ENCODE measurements around the gene DOK5. TPM values are rescaled to one million over a fixed set of nuclear protein-coding genes. Genes with fewer than 3 reads are reported as not detected.

The DOK5 gene
- total and polyA plus RNA-seq, 2 of the 8 experiments (the other 6 are each of a cell fraction or from before 2014, with no cell fraction given) = 8.9 to 15.0 TPM

GRCh38 chr20:54525916-54526590 lies 50.7 kb downstream of the DOK5 start:
- H3K27ac ChIP-seq (ENCODE audit: low read depth, low read length) = no peak overlapping the region
- no peaks in the 10 kb centered on the region for H3K23me2 ChIP-seq (ENCODE audit: low read depth, low read length)
- H2BK12ac ChIP-seq (ENCODE audit: low read depth, low read length) = no peak overlapping the region
- peaks cover 2 to 3% (median 2%) of the 10 kb centered on the region in 4 experiments; a peak in 3 of 7 replicates for H3K4me1 ChIP-seq (replicated peaks in 1 of 4; ENCODE audit: control insufficient read depth in 3 of 4, insufficient read depth in 4 of 4, low read length in 3 of 4)
- H4K5ac ChIP-seq (ENCODE audit: insufficient read length, low read depth, low read length) = no peak overlapping the region
- H3K23ac ChIP-seq (ENCODE audit: insufficient read length) = no peak overlapping the region
- peak overlapping the region; percentile 42 for H2AFZ ChIP-seq (ENCODE audit: low read length)
- peak overlapping the region in 1 of 2 experiments; percentile 24; a peak in 1 of 4 replicates for H3K4me2 ChIP-seq (ENCODE audit: insufficient read depth in 1 of 2, low read depth in 2 of 2, low read length in 2 of 2)
- no peak overlapping the region for H4K8ac ChIP-seq (ENCODE audit: extremely low read depth, insufficient read depth, low read length)
- H2AK5ac ChIP-seq (ENCODE audit: low read depth, low read length) = no peak overlapping the region
- H3K9ac ChIP-seq (replicated peaks in 1 of 4; ENCODE audit: extremely low read depth in 1 of 4, low read depth in 3 of 4, low read length in 3 of 4) = no peak overlapping the region
- no peak overlapping the region for H3K4me3 ChIP-seq (ENCODE audit: extremely low read depth in 1 of 4, insufficient read depth in 2 of 4, low read depth in 3 of 4, low read length in 4 of 4)
- H4K91ac ChIP-seq (replicated peaks; ENCODE audit: insufficient read length, low read length) = no peak overlapping the region
- no peaks in the 10 kb centered on the region for H4K20me1 ChIP-seq (replicated peaks in 1 of 2; ENCODE audit: control insufficient read depth in 1 of 2, insufficient read depth in 2 of 2, low read length in 2 of 2)
- no peaks in the 10 kb centered on the region for H3K9me3 ChIP-seq (ENCODE audit: insufficient read depth in 2 of 2, low read depth in 1 of 2, low read length in 1 of 2)
- DNase-seq (ENCODE audit: low read depth in 1 of 2, low spot score in 2 of 2) = no peak
- H2BK15ac ChIP-seq (ENCODE audit: low read length) = 0 out of 2 replicates have a peak overlapping the region, but pooled peaks have one; percentile 22
- 39% methylated on average over 5 of the region's 5 CpGs; no CpG with 5 or more reads in 1 of the 2 experiments for WGBS, 2 experiments (ENCODE audit: extremely low coverage in 1 of 2, insufficient coverage in 1 of 2, insufficient read length in 1 of 2, insufficient replicate concordance in 2 of 2, low coverage in 1 of 2, low lambda C conversion rate in 2 of 2, missing lambda C conversion rate in 1 of 2)
- no peaks in the 10 kb centered on the region for H3K36me3 ChIP-seq (ENCODE audit: control insufficient read depth in 2 of 4, insufficient read depth in 4 of 4, low read length in 3 of 4)
- H3K79me2 ChIP-seq (ENCODE audit: control insufficient read depth in 1 of 2, insufficient read depth in 2 of 2, low read length in 2 of 2) = no peaks in the 10 kb centered on the region
- no peak overlapping the region for H3K14ac ChIP-seq (ENCODE audit: insufficient read length)
- H3K56ac ChIP-seq (replicated peaks; ENCODE audit: insufficient read length, low read depth, low read length) = no peak overlapping the region
- no peaks in the 10 kb centered on the region for H3K27me3 ChIP-seq (replicated peaks in 1 of 4; ENCODE audit: control insufficient read depth in 3 of 4, extremely low read depth in 1 of 4, insufficient read depth in 3 of 4, low read length in 3 of 4)
- H2BK120ac ChIP-seq (replicated peaks; ENCODE audit: low read depth, low read length) = no peak overlapping the region
- 0 out of 2 replicates have a peak overlapping the region, but pooled peaks have one; percentile 20 for H2BK5ac ChIP-seq (ENCODE audit: low read depth, low read length)
- no peaks in the 10 kb centered on the region for H3K79me1 ChIP-seq (ENCODE audit: low read depth, low read length)
- no peak overlapping the region for H2BK20ac ChIP-seq (ENCODE audit: low read length)
- no peak overlapping the region for H3K18ac ChIP-seq (ENCODE audit: extremely low read depth, low read length)
- ChIA-PET POLR2A (ENCODE audit: partially characterized antibody) (interaction anchor here (1.1 kb wide), 1 partner anchor 10 kb away, joined by 3 read pairs; no protein-coding TSS in a partner anchor), CTCF (ENCODE audit: partially characterized antibody) (no interaction called here)
- H3K4ac ChIP-seq (replicated peaks; ENCODE audit: insufficient read length, low read depth, low read length) = no peak overlapping the region
- FAIRE-seq = peak; percentile 32
- no peak for TF ChIP-seq JUND (IDR thresholded peaks at IDR 0.05; ENCODE audit: low read length)
- no peak for TF ChIP-seq RXRA (IDR thresholded peaks at IDR 0.05; ENCODE audit: insufficient read depth, low read depth, low read length)
- TF ChIP-seq CTCF (IDR thresholded peaks at IDR 0.05; ENCODE audit: control extremely low read depth in 1 of 3, insufficient read depth in 1 of 3, low read depth in 1 of 3, low read length in 3 of 3) = no peak
- no peak for TF ChIP-seq TBP (IDR thresholded peaks at IDR 0.05; ENCODE audit: low read depth, low read length)
- TF ChIP-seq CBX5 (IDR thresholded peaks at IDR 0.05; ENCODE audit: low read depth, low read length) = no peak
- TF ChIP-seq GTF2F1 (IDR thresholded peaks at IDR 0.05; ENCODE audit: borderline replicate concordance, low read depth, low read length) = no peak
- no peak for TF ChIP-seq HDAC2 (IDR thresholded peaks at IDR 0.05; ENCODE audit: borderline replicate concordance in 1 of 2, low read depth in 2 of 2, low read length in 2 of 2)
- no peak for TF ChIP-seq SP2 (IDR thresholded peaks at IDR 0.05; ENCODE audit: low read length)
- TF ChIP-seq JUN (IDR thresholded peaks at IDR 0.05; ENCODE audit: low read depth, low read length) = no peak
- no peak for TF ChIP-seq POLR2AphosphoS5 (IDR thresholded peaks at IDR 0.05; ENCODE audit: low read depth, low read length)
